Fibroblast of the aortic adventitia (primary cell): ENCODE data around the gene SMIM27. TPM values are rescaled to one million over a fixed set of nuclear protein-coding genes. Genes with fewer than 3 reads are reported as not detected.
A peak's percentile ranks its signal among the peaks of the same experiment; 100 is the strongest.
"Not testable (repeated sequence)": the region's sequence is repeated elsewhere in the genome, so short reads cannot be mapped to it uniquely, and the experiment has no call there.

Source experiments
- DNase-seq: peaks from one replicate; pipeline ENCODE4 v3.0.0-alpha.2; 2010; ENCODE audit warnings: low read depth
- H3K4me3 ChIP-seq: 2 replicates; pipeline ENCODE4 v1.5.1; 2011; ENCODE audit warnings: low read depth, mild to moderate bottlenecking, control low read depth, low read length, moderate library complexity
- CTCF ChIP-seq: IDR thresholded peaks from 2 replicates; pipeline ENCODE4 v1.5.1; 2011; ENCODE audit warnings: mild to moderate bottlenecking, low read length, control low read depth, inconsistent platforms; ENCODE audit not compliant: insufficient read depth
- total RNA-seq: library from RNA; depleted of rRNA; stranded (reverse); fragments of >200 nt; gene quantifications from 2 replicates; pipeline ENCODE4 v1.2.3, GENCODE V29; 2012; ENCODE audit warnings: low replicate concordance

SMIM27 gene
- total RNA-seq, 1 donor = 1.9 TPM

GRCh38 chr9:32523910-32524309 lies 28.2 kb upstream of the SMIM27 start:
- DNase-seq = no peak
- no peak overlapping the region for H3K4me3 ChIP-seq

GRCh38 chr9:32524558-32524891 lies 27.6 kb upstream of the SMIM27 start:
- not testable (repeated sequence) for DNase-seq

More at GRCh38 chr9:32523910-32524309, 28.2 kb upstream of the SMIM27 start:
- no peak for TF ChIP-seq CTCF

GRCh38 chr9:32524892-32525708 lies 27.0 kb upstream of the SMIM27 start:
- TF ChIP-seq CTCF = no peak
- H3K4me3 ChIP-seq = peak overlapping the region; percentile 81
- peak; percentile 19 for DNase-seq

More at GRCh38 chr9:32524558-32524891, 27.6 kb upstream of the SMIM27 start:
- not testable (repeated sequence) for H3K4me3 ChIP-seq

GRCh38 chr9:32525709-32526030 lies 26.5 kb upstream of the SMIM27 start:
- no peak for TF ChIP-seq CTCF
- H3K4me3 ChIP-seq = peak overlapping the region; percentile 81
- DNase-seq = no peak

GRCh38 chr9:32526041-32526706 lies 26.0 kb upstream of the SMIM27 start, which contains the start of gene RIGI:
RIGI (minus strand) TSS chr9:32526196; CDS start chr9:32526166, 30 bp downstream.
- H3K4me3 ChIP-seq = peak within 1 kb of the TSS; percentile 81
- TF ChIP-seq CTCF = peak; percentile 43
- DNase-seq = peak; percentile 92

- TF ChIP-seq CTCF = no peak
- no peak for DNase-seq
- peak overlapping the region; percentile 81 for H3K4me3 ChIP-seq
Observed at GRCh38 chr9:32526707-32527048, 25.4 kb upstream of the SMIM27 start.

- no peak overlapping the region for H3K4me3 ChIP-seq
- no peak for TF ChIP-seq CTCF
- no peak for DNase-seq
Observed at GRCh38 chr9:32533336-32533735, 18.8 kb upstream of the SMIM27 start.
